GM18511 (cell line): ENCODE results near the gene ZXDC.

Experiments
- ATAC-seq: cut with Tn5 transposase; IDR thresholded peaks from one replicate; pipeline ENCODE4 v1.9.1; 2021; ENCODE audit warnings: mild to moderate bottlenecking, moderate library complexity; ENCODE audit not compliant: unreplicated experiment

ZXDC gene

GRCh38 chr3:126399756-126400155 lies 75.9 kb downstream of the ZXDC start:
- ATAC-seq: no peak

GRCh38 chr3:126399351-126399735 lies 76.3 kb downstream of the ZXDC start:
- peak; percentile 58 for ATAC-seq

- ATAC-seq: no peak
Measured at GRCh38 chr3:126398423-126399350, 77.0 kb downstream of the ZXDC start.

- no peak for ATAC-seq
Measured at GRCh38 chr3:126397610-126398422, 77.9 kb downstream of the ZXDC start.

GRCh38 chr3:126396536-126396935 lies 79.2 kb downstream of the ZXDC start:
- no peak for ATAC-seq

GRCh38 chr3:126395846-126396513 lies 79.7 kb downstream of the ZXDC start:
- ATAC-seq: no peak

- no peak for ATAC-seq
Measured at GRCh38 chr3:126394977-126395321, 80.7 kb downstream of the ZXDC start.

- ATAC-seq: no peak
Measured at GRCh38 chr3:126394179-126394976, 81.3 kb downstream of the ZXDC start, which contains the start of gene CFAP100. CFAP100 (plus strand) TSS chr3:126394909; CDS start chr3:126396001, 1,092 bp downstream.

GRCh38 chr3:126393563-126393962 lies 82.1 kb downstream of the ZXDC start:
- ATAC-seq: no peak

- no peak for ATAC-seq
Measured at GRCh38 chr3:126392246-126392645, 83.4 kb downstream of the ZXDC start.

- no peak for ATAC-seq
Measured at GRCh38 chr3:126391631-126392030, 84.1 kb downstream of the ZXDC start.

- no peak for ATAC-seq
Measured at GRCh38 chr3:126390751-126391150, 84.9 kb downstream of the ZXDC start.

GRCh38 chr3:126390201-126390600 lies 85.5 kb downstream of the ZXDC start:
- no peak for ATAC-seq

GRCh38 chr3:126389794-126390146 lies 85.9 kb downstream of the ZXDC start:
- no peak for ATAC-seq

- peak; percentile 60 for ATAC-seq
Measured at GRCh38 chr3:126389112-126389793, 86.4 kb downstream of the ZXDC start.
